HEK293 (cell line): ENCODE data around the gene CSN1S1.

Experiments
- CTCF ChIA-PET: fragments of 350-600 bp; formaldehyde crosslinking; extraction: SDS; loops from one replicate; lab custom pipeline; 2021; ENCODE audit warnings: antibody characterized with exemption; lab: Yijun Ruan, JAX
- POLR2A ChIA-PET: fragments of 300-600 bp; formaldehyde crosslinking; extraction: SDS; loops from one replicate; lab custom pipeline; 2020; ENCODE audit warnings: antibody characterized with exemption, inconsistent platforms; lab: Yijun Ruan, JAX
- H3K27ac ChIP-seq: fragments of 200-500 bp; sonication (Bioruptor generic); 2 replicates; pipeline ENCODE4 v1.5.1; 2014; ENCODE audit warnings: low read depth, low read length, control low read depth, inconsistent platforms; ENCODE audit errors: extremely low read depth
- H3K36me3 ChIP-seq, 2 experiments: fragments of 200-500 bp in 1 of 2; sonication (Bioruptor generic) in 1 of 2; 1 replicate in 1 of 2; 2 replicates in 1 of 2; pipeline ENCODE4 v1.5.1; 2014 to 2017; ENCODE audit warnings: inconsistent platforms in 2 of 2, low read length in 2 of 2; ENCODE audit not compliant: control insufficient read depth in 2 of 2, insufficient read depth in 1 of 2
- H3K4me1 ChIP-seq: fragments of 200-500 bp; sonication (Bioruptor generic); 2 replicates; pipeline ENCODE4 v1.5.1; 2014; ENCODE audit warnings: mild to moderate bottlenecking, low read length, inconsistent platforms; ENCODE audit not compliant: control insufficient read depth, insufficient read depth
- H3K4me3 ChIP-seq: 2 replicates; pipeline ENCODE4 v1.5.1; 2011; ENCODE audit warnings: low read depth, mild to moderate bottlenecking, control low read depth, low read length, moderate library complexity
- H3K9me3 ChIP-seq: fragments of 200-500 bp; sonication (Bioruptor generic); 2 replicates; pipeline ENCODE4 v1.5.1; 2014; ENCODE audit warnings: low read depth, low read length, inconsistent platforms; ENCODE audit not compliant: control insufficient read depth, insufficient read depth
- ZFP37 ChIP-seq: fragments of 450-650 bp; formaldehyde crosslinking; IDR thresholded peaks from 2 replicates; pipeline ENCODE4 v1.5.1; 2016; ENCODE audit warnings: missing biosample characterization, missing genetic modification characterization
- ZNF169 ChIP-seq: fragments of 450-650 bp; formaldehyde crosslinking; IDR thresholded peaks from 2 replicates; pipeline ENCODE4 v1.5.1; 2016; ENCODE audit warnings: missing biosample characterization, missing genetic modification characterization
- ZNF174 ChIP-seq: fragments of 450-650 bp; formaldehyde crosslinking; IDR thresholded peaks from 2 replicates; pipeline ENCODE4 v1.5.0; 2017; ENCODE audit warnings: missing biosample characterization, mild to moderate bottlenecking, missing genetic modification characterization
- ZNF19 ChIP-seq: fragments of 450-650 bp; formaldehyde crosslinking; IDR thresholded peaks from 2 replicates; pipeline ENCODE4; 2016; ENCODE audit warnings: missing biosample characterization, missing genetic modification characterization, low read depth
- ZNF202 ChIP-seq: fragments of 450-650 bp; formaldehyde crosslinking; IDR thresholded peaks from 2 replicates; pipeline ENCODE4 v1.5.1; 2016; ENCODE audit warnings: missing biosample characterization, missing genetic modification characterization, borderline replicate concordance
- ZNF223 ChIP-seq: fragments of 450-650 bp; formaldehyde crosslinking; IDR thresholded peaks from 2 replicates; pipeline ENCODE4 v1.5.1; 2016; ENCODE audit warnings: missing biosample characterization, missing genetic modification characterization
- ZNF335 ChIP-seq: fragments of 450-650 bp; formaldehyde crosslinking; conservative IDR thresholded peaks from 2 replicates; pipeline ENCODE4 v1.5.1; 2016; ENCODE audit warnings: missing biosample characterization, missing genetic modification characterization
- ZNF350 ChIP-seq: fragments of 450-650 bp; formaldehyde crosslinking; IDR thresholded peaks from 2 replicates; pipeline ENCODE4 v1.5.0; 2017; ENCODE audit warnings: missing biosample characterization, mild to moderate bottlenecking, missing genetic modification characterization
- ZNF37A ChIP-seq: fragments of 450-650 bp; IDR thresholded peaks from 2 replicates; pipeline ENCODE4 v1.5.1; 2018; ENCODE audit warnings: missing biosample characterization, missing genetic modification characterization
- ZNF391 ChIP-seq: fragments of 450-650 bp; formaldehyde crosslinking; IDR thresholded peaks from 2 replicates; pipeline ENCODE4 v1.5.1; 2016; ENCODE audit warnings: low read depth, missing biosample characterization, missing genetic modification characterization, borderline replicate concordance
- ZNF596 ChIP-seq: fragments of 450-650 bp; IDR thresholded peaks from 2 replicates; pipeline ENCODE4 v1.5.0; 2018; ENCODE audit warnings: missing biosample characterization, mild to moderate bottlenecking, missing genetic modification characterization, moderate library complexity
- ZNF654 ChIP-seq: fragments of 450-650 bp; formaldehyde crosslinking; IDR thresholded peaks from 2 replicates; pipeline ENCODE4 v1.5.1; 2016; ENCODE audit warnings: low read depth, missing biosample characterization, missing genetic modification characterization
- ZNF792 ChIP-seq: fragments of 450-650 bp; formaldehyde crosslinking; IDR thresholded peaks from 2 replicates; pipeline ENCODE4 v1.5.1; 2016; ENCODE audit warnings: missing biosample characterization, missing genetic modification characterization
- TF ChIP-seq, protein P1 (sequence below): fragments of 450-650 bp; formaldehyde crosslinking; IDR thresholded peaks from 2 replicates; pipeline ENCODE4 v1.5.1; 2016; ENCODE audit warnings: missing biosample characterization, missing genetic modification characterization
- TF ChIP-seq, protein P2 (sequence below): fragments of 450-650 bp; formaldehyde crosslinking; IDR thresholded peaks from 2 replicates; pipeline ENCODE4 v1.5.1; 2017; ENCODE audit warnings: missing biosample characterization, missing genetic modification characterization
- TF ChIP-seq, protein P3 (sequence below): fragments of 450-650 bp; formaldehyde crosslinking; IDR thresholded peaks from 2 replicates; pipeline ENCODE4 v1.5.1; 2016; ENCODE audit warnings: missing biosample characterization, missing genetic modification characterization
- TF ChIP-seq, protein P4 (sequence below): fragments of 450-650 bp; formaldehyde crosslinking; IDR thresholded peaks from 2 replicates; pipeline ENCODE4 v1.5.1; 2016; ENCODE audit warnings: missing biosample characterization, missing genetic modification characterization, borderline replicate concordance

CSN1S1 gene, protein sequence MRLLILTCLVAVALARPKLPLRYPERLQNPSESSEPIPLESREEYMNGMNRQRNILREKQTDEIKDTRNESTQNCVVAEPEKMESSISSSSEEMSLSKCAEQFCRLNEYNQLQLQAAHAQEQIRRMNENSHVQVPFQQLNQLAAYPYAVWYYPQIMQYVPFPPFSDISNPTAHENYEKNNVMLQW

DNA sequence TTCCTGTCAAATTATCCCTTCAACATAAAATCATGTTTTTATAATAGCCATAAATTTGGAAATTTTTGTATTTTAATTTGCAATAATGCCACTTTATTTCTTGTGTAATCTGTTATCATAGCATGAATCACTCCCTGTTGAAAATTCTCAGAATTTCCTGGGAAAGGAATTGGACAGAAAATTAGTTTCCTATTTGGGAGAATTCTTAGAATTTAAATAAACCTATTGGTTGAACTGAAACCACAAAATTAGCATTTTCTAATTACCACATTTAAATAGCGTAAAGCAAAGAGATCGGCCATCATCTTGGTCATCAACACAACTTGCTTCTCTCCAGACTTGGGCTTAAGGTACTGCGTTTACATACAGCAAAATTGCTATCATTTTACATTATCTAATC, at the start of gene CSN1S1:
Gene CSN1S1 (plus strand): TSS at position 301 of the 400 bp plus-strand sequence. CDS start 1,488 bp downstream, outside the sequence.
- no peak within 1 kb of the TSS for H3K4me3 ChIP-seq
- H3K4me1 ChIP-seq: no peaks in the 10 kb centered on the region
- no peak within 1 kb of the TSS for H3K27ac ChIP-seq
- CTCF ChIA-PET: no interaction called here
- POLR2A ChIA-PET: no interaction called here
- H3K9me3 ChIP-seq: no peaks in the 10 kb centered on the region
- H3K36me3 ChIP-seq: no peaks in the 10 kb centered on the region
- TF ChIP-seq, protein P1, sequence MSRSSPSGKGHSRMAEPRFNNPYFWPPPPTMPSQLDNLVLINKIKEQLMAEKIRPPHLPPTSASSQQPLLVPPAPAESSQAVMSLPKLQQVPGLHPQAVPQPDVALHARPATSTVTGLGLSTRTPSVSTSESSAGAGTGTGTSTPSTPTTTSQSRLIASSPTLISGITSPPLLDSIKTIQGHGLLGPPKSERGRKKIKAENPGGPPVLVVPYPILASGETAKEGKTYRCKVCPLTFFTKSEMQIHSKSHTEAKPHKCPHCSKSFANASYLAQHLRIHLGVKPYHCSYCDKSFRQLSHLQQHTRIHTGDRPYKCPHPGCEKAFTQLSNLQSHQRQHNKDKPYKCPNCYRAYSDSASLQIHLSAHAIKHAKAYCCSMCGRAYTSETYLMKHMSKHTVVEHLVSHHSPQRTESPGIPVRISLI (tag by site-specific recombination): no peak
- TF ChIP-seq ZNF223 (tag by site-specific recombination) (no peak), ZNF19 (tag by site-specific recombination) (no peak)
- TF ChIP-seq, protein P2, sequence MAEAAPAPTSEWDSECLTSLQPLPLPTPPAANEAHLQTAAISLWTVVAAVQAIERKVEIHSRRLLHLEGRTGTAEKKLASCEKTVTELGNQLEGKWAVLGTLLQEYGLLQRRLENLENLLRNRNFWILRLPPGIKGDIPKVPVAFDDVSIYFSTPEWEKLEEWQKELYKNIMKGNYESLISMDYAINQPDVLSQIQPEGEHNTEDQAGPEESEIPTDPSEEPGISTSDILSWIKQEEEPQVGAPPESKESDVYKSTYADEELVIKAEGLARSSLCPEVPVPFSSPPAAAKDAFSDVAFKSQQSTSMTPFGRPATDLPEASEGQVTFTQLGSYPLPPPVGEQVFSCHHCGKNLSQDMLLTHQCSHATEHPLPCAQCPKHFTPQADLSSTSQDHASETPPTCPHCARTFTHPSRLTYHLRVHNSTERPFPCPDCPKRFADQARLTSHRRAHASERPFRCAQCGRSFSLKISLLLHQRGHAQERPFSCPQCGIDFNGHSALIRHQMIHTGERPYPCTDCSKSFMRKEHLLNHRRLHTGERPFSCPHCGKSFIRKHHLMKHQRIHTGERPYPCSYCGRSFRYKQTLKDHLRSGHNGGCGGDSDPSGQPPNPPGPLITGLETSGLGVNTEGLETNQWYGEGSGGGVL: no peak

DNA sequence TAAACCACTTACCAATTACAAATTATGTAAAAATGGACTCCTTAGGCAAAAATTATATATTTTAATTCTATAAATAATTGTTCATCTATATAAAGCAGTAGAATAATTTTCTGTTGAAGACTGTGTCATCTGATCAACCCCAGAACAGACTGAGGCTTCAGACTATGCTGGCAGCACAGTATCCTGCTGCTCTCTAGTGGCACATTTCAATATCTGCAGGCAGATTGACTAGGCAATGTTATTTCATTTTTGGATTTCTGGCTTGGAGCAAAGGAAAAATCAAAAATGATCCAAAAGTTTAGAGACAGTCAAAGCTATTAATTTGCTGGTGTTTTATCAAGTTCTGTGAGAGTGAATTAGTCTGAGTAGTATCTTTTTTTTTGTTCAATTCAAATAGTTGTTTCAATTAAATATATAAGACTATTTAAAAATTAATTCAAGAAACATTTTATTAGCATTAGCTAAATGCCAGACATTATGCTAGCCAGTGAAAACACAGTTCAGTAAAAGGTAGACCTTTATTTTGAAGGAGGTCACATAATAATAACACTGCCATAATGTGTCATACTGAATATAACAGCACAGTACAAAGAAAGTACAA, 49.6 kb upstream of the CSN1S1 start:
- CTCF ChIA-PET: interaction anchor here (0.6 to 3.1 kb wide), 32 partner anchors 12 to 678 kb away, joined by 3 to 28 read pairs (median 4); no protein-coding TSS in a partner anchor
- H3K27ac ChIP-seq: no peak overlapping the region
- H3K36me3 ChIP-seq: no peaks in the 10 kb centered on the region
- no peak overlapping the region for H3K4me3 ChIP-seq
- no peak for TF ChIP-seq ZNF391 (tag by site-specific recombination)
- TF ChIP-seq, protein P3, sequence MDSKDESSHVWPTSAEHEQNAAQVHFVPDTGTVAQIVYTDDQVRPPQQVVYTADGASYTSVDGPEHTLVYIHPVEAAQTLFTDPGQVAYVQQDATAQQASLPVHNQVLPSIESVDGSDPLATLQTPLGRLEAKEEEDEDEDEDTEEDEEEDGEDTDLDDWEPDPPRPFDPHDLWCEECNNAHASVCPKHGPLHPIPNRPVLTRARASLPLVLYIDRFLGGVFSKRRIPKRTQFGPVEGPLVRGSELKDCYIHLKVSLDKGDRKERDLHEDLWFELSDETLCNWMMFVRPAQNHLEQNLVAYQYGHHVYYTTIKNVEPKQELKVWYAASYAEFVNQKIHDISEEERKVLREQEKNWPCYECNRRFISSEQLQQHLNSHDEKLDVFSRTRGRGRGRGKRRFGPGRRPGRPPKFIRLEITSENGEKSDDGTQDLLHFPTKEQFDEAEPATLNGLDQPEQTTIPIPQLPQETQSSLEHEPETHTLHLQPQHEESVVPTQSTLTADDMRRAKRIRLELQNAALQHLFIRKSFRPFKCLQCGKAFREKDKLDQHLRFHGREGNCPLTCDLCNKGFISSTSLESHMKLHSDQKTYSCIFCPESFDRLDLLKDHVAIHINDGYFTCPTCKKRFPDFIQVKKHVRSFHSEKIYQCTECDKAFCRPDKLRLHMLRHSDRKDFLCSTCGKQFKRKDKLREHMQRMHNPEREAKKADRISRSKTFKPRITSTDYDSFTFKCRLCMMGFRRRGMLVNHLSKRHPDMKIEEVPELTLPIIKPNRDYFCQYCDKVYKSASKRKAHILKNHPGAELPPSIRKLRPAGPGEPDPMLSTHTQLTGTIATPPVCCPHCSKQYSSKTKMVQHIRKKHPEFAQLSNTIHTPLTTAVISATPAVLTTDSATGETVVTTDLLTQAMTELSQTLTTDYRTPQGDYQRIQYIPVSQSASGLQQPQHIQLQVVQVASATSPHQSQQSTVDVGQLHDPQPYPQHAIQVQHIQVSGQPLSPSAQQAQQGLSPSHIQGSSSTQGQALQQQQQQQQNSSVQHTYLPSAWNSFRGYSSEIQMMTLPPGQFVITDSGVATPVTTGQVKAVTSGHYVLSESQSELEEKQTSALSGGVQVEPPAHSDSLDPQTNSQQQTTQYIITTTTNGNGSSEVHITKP (tag by site-specific recombination): no peak
- peak; percentile 67 for TF ChIP-seq ZNF654 (tag by site-specific recombination)
- TF ChIP-seq, all 188 proteins: peak for 1
- no peaks in the 10 kb centered on the region for H3K4me1 ChIP-seq
- no peaks in the 10 kb centered on the region for H3K9me3 ChIP-seq
- POLR2A ChIA-PET: no interaction called here

DNA sequence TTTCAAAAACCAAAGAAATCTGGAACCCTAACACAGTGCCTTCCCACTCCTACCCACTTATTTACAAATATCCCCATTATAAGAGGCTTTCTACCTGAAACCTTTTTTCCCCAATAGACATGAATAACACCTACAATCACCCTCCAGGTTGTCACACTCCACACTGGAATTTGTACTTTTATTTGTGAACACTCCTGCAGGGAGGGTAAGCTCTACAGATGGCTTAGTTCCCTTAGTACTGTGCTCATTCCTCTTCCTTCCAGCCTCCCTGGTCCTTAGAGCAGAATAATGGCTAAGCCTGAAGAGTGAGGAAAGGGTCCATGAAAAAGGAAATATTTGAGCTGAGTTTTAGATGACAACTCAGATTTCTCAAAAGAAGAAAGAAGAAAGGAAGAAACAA, 48.7 kb upstream of the CSN1S1 start:
- Histone ChIP-seq H3K4me3 (no peak overlapping the region), H3K36me3 (no peaks in the 10 kb centered on the region), H3K4me1 (no peaks in the 10 kb centered on the region), H3K27ac (no peak overlapping the region), H3K9me3 (no peaks in the 10 kb centered on the region)
- ChIA-PET POLR2A (no interaction called here), CTCF (interaction anchor here (0.6 to 1.1 kb wide), 4 partner anchors 226 to 709 kb away, joined by 3 to 6 read pairs (median 4); no protein-coding TSS in a partner anchor)
- TF ChIP-seq, protein P4, sequence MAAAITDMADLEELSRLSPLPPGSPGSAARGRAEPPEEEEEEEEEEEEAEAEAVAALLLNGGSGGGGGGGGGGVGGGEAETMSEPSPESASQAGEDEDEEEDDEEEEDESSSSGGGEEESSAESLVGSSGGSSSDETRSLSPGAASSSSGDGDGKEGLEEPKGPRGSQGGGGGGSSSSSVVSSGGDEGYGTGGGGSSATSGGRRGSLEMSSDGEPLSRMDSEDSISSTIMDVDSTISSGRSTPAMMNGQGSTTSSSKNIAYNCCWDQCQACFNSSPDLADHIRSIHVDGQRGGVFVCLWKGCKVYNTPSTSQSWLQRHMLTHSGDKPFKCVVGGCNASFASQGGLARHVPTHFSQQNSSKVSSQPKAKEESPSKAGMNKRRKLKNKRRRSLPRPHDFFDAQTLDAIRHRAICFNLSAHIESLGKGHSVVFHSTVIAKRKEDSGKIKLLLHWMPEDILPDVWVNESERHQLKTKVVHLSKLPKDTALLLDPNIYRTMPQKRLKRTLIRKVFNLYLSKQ (tag by site-specific recombination): no peak
- TF ChIP-seq ZNF169 (no peak), ZNF350 (no peak), ZNF174 (tag by site-specific recombination) (no peak), ZNF335 (tag by site-specific recombination) (no peak), ZNF596 (tag by site-specific recombination) (no peak), ZNF792 (tag by site-specific recombination) (no peak), ZNF202 (tag by site-specific recombination) (no peak), ZNF37A (tag by site-specific recombination) (no peak), ZFP37 (tag by site-specific recombination) (no peak)
- TF ChIP-seq, protein P1 (tag by site-specific recombination): no peak
